Activated CD8-positive, alpha-beta T cell treated with anti-CD3 and anti-CD28 coated beads for 36 hours (primary cell): ENCODE results near the gene CFAP97D2. TPM values are rescaled to one million over a fixed set of nuclear protein-coding genes. Genes with fewer than 3 reads are reported as not detected.
"Not testable (repeated sequence)": the region's sequence is repeated elsewhere in the genome, so short reads cannot be mapped to it uniquely, and the experiment has no call there.

Experiments
- ATAC-seq: fragments of 200-7000 bp; cut with Tn5 transposase; one replicate; pipeline ENCODE4 v1.10.0; 2021; ENCODE audit warnings: mild to moderate bottlenecking, moderate library complexity
- CTCF ChIA-PET: fragments of 350-600 bp; sonication (Branson Sonifier 250); formaldehyde crosslinking; loops from one replicate; lab custom pipeline; 2021; ENCODE audit warnings: antibody characterized with exemption; lab: Charles Lee
- POLR2A ChIA-PET: fragments of 350-600 bp; sonication (Branson Sonifier 250); formaldehyde crosslinking; loops from one replicate; lab custom pipeline; 2021; ENCODE audit warnings: antibody characterized with exemption; lab: Charles Lee
- DNase-seq: peaks from one replicate; pipeline ENCODE4 v3.0.0-alpha.2; 2020
- H3K27ac Mint-ChIP-seq: one replicate; pipeline ENCODE4 v1.8.0; 2021; ENCODE audit warnings: mild to moderate bottlenecking, mixed read lengths
- H3K27me3 Mint-ChIP-seq: one replicate; pipeline ENCODE4 v1.8.0; 2021; ENCODE audit warnings: mixed read lengths
- H3K36me3 Mint-ChIP-seq: one replicate; pipeline ENCODE4 v1.8.0; 2021; ENCODE audit warnings: low read depth, mixed read lengths
- H3K4me1 Mint-ChIP-seq: one replicate; pipeline ENCODE4 v1.8.0; 2021; ENCODE audit warnings: low read depth, mixed read lengths
- H3K4me3 Mint-ChIP-seq: one replicate; pipeline ENCODE4 v1.8.0; 2021; ENCODE audit warnings: mild to moderate bottlenecking, moderate library complexity, mixed read lengths
- H3K9me3 Mint-ChIP-seq: one replicate; pipeline ENCODE4 v1.8.0; 2021; ENCODE audit warnings: mixed read lengths
- CTCF ChIP-seq: fragments of 200-600 bp; IDR thresholded peaks from one replicate; pipeline ENCODE4 v1.8.0; 2022; ENCODE audit warnings: antibody characterized with exemption, mild to moderate bottlenecking
- intact Hi-C: fragments of 100-400 bp; cut with micrococcal nuclease; formaldehyde crosslinking; loops from one replicate; pipeline ENCODE4 v1.10.0; 2022
- total RNA-seq, 2 experiments: library from RNA; stranded (reverse); gene quantifications; one replicate each; pipeline ENCODE4 v1.2.3, GENCODE V29; 2021

Gene CFAP97D2
- total RNA-seq, 2 experiments from 2014 or later, result not detected

GRCh38 chr13:114155926-114156883, 22.9 kb upstream of the CFAP97D2 start:
- no peak for ATAC-seq
- POLR2A ChIA-PET, result no interaction called here

DNA sequence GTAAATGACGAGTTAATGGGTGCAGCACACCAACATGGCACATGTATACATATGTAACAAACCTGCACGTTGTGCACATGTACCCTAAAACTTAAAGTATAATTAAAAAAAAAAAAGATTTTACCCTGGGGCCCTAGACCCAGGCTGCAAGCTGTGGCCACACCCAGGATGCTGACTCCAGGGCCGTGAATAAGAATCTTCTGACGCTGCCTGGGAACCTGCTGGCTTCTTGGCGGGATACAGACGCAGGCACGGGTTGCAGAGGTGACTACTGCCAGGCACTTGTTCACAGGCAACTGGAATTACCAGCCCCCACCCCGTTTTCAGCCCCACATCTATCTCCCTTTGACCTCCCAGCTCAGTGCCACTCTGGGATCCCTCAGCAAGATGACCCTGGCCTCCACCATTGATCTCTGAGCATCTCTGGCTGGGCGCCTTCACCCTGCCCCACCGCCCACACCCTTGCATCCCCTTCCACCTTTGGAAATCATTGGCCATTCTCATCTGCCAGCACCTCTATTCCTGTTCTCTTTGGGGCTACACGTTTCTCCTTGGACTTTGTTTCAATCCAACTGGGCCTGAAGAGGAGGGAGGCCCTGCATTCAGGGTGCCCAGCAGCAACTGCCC, 21.1 kb upstream of the CFAP97D2 start:
- Mint-ChIP-seq H3K27me3 (no peaks in the 10 kb centered on the region), H3K27ac (no peak overlapping the region), H3K4me3 (no peak overlapping the region), H3K9me3 (peaks cover 5% of the 10 kb centered on the region), H3K4me1 (peaks cover 65% of the 10 kb centered on the region), H3K36me3 (peaks cover 2% of the 10 kb centered on the region)
- TF ChIP-seq CTCF, result no peak
- ChIA-PET CTCF (interaction anchor here (1.0 kb wide), 1 partner anchor 48 kb away, joined by 3 read pairs; no protein-coding TSS in a partner anchor), POLR2A (interaction anchor here (1.1 kb wide), 2 partner anchors 28 to 32 kb away, joined by 3 read pairs; no protein-coding TSS in a partner anchor)
- intact Hi-C loops, result no loop called here
- no peak for ATAC-seq
- DNase-seq, result no peak

More at GRCh38 chr13:114155926-114156883, 22.9 kb upstream of the CFAP97D2 start:
- H3K27me3 Mint-ChIP-seq, result no peaks in the 10 kb centered on the region
- peaks cover 5% of the 10 kb centered on the region for H3K9me3 Mint-ChIP-seq
- H3K27ac Mint-ChIP-seq, result peak overlapping the region; percentile 77
- H3K36me3 Mint-ChIP-seq, result no peaks in the 10 kb centered on the region
- peak overlapping the region; percentile 3 for H3K4me3 Mint-ChIP-seq
- intact Hi-C loops, result no loop called here
- CTCF ChIA-PET, result no interaction called here
- TF ChIP-seq CTCF, result no peak
- no peak for DNase-seq
- peaks cover 65% of the 10 kb centered on the region for H3K4me1 Mint-ChIP-seq

DNA sequence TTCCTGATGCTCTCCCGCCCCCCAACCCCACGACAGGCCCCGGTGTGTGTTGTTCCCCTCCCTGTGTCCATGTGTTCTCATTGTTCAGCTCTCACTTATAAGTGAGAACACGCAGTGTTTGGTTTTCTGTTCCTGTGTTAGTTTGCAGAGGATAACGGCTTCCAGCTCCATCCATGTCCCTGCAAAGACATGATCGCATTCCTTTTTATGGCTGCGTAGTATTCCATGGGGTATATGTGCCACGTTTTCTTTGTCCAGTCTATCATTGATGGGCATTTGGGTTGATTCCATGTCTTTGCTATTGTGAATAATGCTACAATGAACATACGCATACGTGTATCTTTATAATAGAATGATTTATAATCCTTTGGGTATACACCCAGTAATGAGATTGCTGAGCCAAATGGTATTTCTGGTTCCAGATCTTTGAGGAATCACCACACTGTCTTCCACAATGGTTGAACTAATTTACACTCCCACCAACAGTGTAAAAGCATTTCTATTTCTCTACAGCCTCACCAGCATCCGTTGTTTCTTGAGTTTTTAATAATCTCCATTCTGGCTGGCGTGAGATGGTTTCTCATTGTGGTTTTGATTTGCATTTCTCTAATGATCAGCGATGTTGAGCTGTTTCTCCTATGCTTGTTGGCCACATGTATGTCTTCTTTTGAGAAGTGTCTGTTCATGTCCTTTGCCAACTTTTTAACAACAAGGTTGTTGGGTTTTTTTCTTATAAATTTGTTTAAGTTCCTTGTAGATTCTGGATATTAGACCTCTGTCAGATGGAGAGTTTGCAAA, 20.0 kb upstream of the CFAP97D2 start:
- intact Hi-C loops, CTCF ChIA-PET, ATAC-seq, H3K27me3 Mint-ChIP-seq, H3K9me3 Mint-ChIP-seq, DNase-seq, POLR2A ChIA-PET, H3K4me3 Mint-ChIP-seq, H3K36me3 Mint-ChIP-seq, H3K27ac Mint-ChIP-seq: not testable (repeated sequence)
- H3K4me1 Mint-ChIP-seq, result peaks cover 58% of the 10 kb centered on the region

- ATAC-seq (peak; percentile 19), DNase-seq (no peak)
- H3K27ac Mint-ChIP-seq, result peak overlapping the region; percentile 79
- peaks cover 60% of the 10 kb centered on the region for H3K4me1 Mint-ChIP-seq
- H3K9me3 Mint-ChIP-seq, result no peaks in the 10 kb centered on the region
- no peak overlapping the region for H3K4me3 Mint-ChIP-seq
- ChIA-PET POLR2A (interaction anchor here (0.9 to 1.6 kb wide), 4 partner anchors 12 to 31 kb away, joined by 3 to 7 read pairs (median 4); no protein-coding TSS in a partner anchor), CTCF (interaction anchor here (0.7 to 0.9 kb wide), 2 partner anchors 14 to 20 kb away, joined by 3 read pairs; no protein-coding TSS in a partner anchor)
- no peaks in the 10 kb centered on the region for H3K27me3 Mint-ChIP-seq
- intact Hi-C loops, result no loop called here
- peaks cover 2% of the 10 kb centered on the region for H3K36me3 Mint-ChIP-seq
- no peak for TF ChIP-seq CTCF
Measured at GRCh38 chr13:114161028-114161556, 18.0 kb upstream of the CFAP97D2 start.
